Stimulated activated CD4-positive, alpha-beta T cell treated with anti-CD3 and anti-CD28 coated beads, Interleukin-2, amount 100 ng/mL, for 24 hours (primary cell): Measurements from ENCODE around the gene RPRD2.
"Not testable (repeated sequence)": the region's sequence is repeated elsewhere in the genome, so short reads cannot be mapped to it uniquely, and the experiment has no call there.

Experiments
- DNase-seq, 2 donors: peaks; one replicate each; pipeline ENCODE4 v3.0.0-alpha.2; 2020

Gene RPRD2

GRCh38 chr1:150389650-150390049 lies 25.7 kb downstream of the RPRD2 start:
- no peak for DNase-seq

DNA sequence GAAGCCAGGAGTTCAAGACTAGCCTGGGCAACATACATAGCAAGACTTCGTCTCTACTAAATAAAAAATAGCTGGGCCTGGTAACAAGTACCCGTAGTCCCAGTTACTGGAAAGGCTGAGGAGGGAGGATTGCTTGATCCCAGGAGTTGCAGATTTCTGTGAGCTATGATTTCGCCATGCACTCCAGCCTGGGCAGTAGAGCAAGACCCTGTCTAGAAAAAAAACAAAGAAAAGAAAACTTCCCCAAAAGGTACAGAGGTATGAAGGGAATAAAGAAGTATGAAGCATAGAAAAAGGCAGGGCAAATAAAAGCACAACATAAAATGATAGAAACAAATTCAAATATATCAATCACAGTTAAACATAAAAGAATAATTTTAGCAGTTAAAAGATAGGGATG lies 28.7 kb downstream of the RPRD2 start:
- no peak for DNase-seq

DNA sequence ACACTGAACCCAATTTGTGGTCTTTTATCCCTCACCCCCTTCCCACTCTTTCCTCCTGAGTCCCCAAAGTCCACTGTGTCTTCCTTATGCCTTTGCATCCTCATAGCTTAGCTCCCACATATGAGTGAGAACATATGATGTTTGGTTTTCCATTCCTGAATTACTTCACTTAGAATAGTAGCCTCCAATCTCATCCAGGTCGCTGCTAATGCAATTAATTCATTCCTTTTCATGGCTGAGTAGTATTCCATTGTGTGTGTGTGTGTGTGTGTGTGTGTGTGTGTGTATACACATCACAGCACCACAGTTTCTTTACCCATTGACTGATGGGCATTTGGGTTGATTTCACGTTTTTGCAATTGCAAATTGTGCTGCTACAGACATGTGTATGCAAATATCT lies 31.2 kb downstream of the RPRD2 start:
- DNase-seq, result not testable (repeated sequence)

DNA sequence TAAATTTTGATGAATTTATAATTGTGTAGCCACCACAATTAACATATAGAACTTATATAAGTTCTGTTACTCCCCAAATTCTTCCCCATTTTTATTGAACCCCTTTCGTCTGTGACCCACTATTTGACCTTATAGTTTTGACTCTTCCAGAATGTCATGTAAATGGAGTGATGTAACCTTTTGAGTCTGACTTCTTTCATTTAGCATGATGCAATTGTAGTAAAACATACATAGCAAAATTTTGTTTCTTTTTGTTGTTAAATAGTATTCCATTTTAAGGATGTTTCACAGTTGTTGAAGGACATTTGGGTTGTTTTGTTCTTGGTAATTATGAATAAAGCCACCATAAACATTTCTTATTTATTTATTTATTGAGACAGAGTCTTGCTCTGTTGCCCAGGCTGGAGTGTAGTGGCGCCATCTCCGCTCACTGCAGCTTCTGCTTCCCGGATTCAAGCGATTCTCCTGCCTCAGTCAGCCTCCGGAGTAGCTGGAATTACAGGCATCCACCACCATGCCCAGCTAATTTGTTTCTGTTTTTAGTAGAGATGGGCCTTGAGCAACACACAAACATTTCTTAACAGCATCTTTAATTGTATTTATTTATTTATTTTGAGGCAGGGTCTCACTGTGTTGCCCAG lies 33.6 kb downstream of the RPRD2 start:
- DNase-seq, result no peak

- no peak for DNase-seq
Observed at GRCh38 chr1:150404465-150404864, 40.5 kb downstream of the RPRD2 start.

GRCh38 chr1:150405660-150406059 lies 41.7 kb downstream of the RPRD2 start:
- DNase-seq, result no peak

- no peak for DNase-seq
Observed at GRCh38 chr1:150406483-150406882, 42.5 kb downstream of the RPRD2 start.

DNA sequence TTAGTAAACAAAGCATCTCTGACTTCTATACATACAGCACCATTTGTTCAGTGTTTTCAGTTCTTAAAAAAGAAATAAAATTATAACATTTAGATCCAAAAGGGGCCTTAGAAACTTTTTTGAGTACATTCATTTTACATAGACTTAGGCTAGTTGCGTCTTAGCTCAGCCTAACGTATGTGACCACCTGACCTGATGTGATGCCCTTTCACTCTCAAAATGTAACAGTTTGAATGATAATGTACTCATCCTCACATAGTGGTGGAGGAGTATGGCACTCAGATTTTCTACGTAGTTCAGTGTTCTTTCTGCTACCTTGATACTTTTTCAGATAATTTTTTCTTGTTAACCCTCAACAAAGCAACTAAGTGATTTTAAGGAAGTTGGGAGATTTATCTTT lies 43.4 kb downstream of the RPRD2 start:
- no peak for DNase-seq

- no peak for DNase-seq
Observed at GRCh38 chr1:150408800-150409199, 44.9 kb downstream of the RPRD2 start.

- DNase-seq, result no peak
Observed at GRCh38 chr1:150409504-150410362, 45.8 kb downstream of the RPRD2 start.

DNA sequence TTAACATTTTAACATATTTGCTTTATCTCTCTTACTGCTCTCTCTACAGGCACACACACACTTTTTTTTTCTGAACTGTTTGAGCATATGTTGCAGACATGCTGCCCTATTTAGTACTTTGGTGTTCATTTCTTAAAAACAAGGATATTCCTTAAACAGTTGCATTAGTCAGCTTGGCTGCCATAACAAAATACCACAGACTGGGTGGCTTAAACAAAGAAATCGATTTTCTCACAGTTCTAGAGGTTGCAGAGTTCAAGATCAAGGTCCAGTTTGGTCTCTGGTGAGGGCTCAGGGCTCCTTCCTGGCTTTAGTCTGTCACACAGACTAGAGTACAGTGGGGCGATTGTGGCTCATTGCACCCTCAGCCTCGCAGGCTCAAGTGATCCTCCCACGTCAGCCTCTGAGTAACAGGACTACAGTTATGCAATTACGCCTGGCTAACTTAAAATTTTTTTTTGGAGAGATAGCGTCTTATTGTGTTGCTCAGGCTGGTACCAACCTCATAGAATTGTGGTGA lies 46.7 kb downstream of the RPRD2 start:
- no peak for DNase-seq

DNA sequence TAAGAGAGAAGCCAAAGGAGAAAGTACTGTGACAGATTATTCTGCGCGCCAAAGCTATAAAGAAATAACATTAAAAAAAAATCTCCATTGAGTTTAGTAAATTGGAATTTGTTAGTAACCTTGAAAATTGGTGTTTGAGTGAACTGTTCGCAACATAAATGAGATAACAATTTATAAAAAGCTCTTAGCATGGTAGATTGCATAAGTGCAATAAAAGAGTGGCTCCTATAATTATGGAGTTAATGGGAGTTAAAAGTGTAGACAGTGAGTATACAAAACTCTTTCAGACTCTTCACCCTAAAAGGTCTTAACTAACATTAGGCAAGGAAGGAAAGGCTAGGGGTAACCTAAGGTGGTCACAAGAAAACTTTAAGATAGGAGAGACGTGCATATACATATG lies 50.6 kb downstream of the RPRD2 start:
- DNase-seq, result no peak

GRCh38 chr1:150415800-150416199 lies 51.9 kb downstream of the RPRD2 start:
- DNase-seq, result no peak

- no peak for DNase-seq
Observed at GRCh38 chr1:150420560-150421265, 56.8 kb downstream of the RPRD2 start.

GRCh38 chr1:150422541-150422940 lies 58.6 kb downstream of the RPRD2 start:
- DNase-seq, result no peak

- no peak for DNase-seq
Observed at GRCh38 chr1:150429805-150430204, 65.9 kb downstream of the RPRD2 start.

- DNase-seq, result no peak
Observed at GRCh38 chr1:150441121-150441520, 77.2 kb downstream of the RPRD2 start.

DNA sequence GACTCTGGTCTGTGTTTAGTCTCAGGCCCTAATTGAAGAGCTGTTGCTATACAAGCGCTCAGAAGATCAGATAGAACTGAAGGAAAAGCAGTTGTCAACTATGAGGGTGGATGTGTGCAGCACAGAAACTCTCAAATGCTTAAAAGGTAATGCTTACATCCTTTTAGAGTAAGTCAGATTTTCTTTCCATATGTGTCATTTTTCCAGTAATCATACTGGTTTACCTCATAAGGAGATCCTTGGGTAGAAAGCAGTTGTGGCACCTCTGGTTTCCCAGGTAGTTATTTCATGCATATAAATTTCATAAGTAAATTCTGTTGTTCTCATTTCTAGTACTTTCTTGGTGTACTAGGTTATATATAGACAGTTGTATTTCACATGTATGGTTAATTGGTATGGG lies 80.3 kb downstream of the RPRD2 start:
- DNase-seq, result no peak

DNA sequence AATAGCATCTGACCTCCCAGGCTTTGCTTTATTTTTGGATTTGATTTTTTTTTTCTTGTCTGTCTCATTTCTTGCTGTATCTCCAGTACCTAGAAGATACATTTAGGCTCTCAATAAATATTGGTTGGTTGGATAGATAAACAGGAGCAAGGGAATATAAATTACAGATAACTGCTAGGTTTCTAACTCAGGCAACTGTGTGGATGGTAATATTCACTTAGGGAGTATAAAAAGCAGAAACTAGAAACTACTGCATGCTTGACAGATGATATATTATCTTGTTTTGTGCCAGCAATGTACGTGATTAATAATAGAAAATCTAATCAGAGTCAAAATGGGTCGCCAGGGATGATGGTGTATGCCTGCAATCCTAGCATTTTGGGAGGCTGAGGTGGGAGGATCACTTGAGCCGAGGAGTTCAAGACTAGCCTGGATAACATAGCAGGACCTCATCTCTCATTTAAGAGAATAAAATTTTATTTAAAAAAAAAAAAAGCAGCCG lies 92.2 kb downstream of the RPRD2 start:
- DNase-seq, result no peak

DNA sequence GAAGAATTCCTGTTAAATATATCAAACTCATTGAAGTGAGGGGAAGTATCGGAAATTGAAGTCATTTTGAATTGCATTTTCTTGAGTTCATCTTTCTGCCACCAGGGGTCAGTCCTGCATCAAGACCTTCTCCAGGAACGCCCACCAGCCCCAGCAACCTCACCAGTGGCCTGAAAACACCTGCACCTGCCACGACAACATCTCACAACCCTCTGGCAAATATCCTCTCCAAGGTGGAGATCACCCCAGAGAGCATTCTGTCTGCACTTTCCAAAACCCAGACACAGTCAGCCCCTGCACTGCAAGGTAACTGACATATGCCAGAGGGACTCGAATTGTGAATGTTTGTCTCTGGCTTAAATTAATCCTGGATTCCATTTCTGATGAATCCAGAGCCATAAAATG lies 100.5 kb downstream of the RPRD2 start:
- peak; percentile 72 to 81 for DNase-seq

DNA sequence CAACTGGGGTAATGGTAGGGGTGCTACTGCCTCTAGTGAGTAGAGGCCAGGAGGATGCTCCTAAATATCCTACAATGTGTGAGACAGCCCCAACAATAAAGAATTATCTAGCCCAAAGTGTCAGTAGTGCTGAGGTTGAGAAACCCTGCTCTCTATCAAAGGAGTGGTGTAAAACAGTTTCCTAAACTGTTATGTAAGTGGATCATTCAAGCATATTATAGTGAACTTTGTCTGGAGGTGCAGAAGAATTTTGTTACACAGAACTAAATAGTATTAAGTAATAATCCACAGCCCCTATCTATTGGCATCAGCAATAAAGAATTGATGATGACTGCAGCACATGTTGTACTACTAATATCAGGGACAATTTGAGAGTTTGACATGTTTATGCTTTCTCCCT lies 103.0 kb downstream of the RPRD2 start:
- no peak for DNase-seq

GRCh38 chr1:150469291-150469690 lies 105.3 kb downstream of the RPRD2 start:
- DNase-seq, result no peak

- no peak for DNase-seq
Observed at GRCh38 chr1:150472601-150473200, 108.8 kb downstream of the RPRD2 start.
